HG03103 (cell line): Measurements from ENCODE around the gene PROSER3.
A peak's percentile ranks its signal among the peaks of the same experiment; 100 is the strongest.

Experiments
- ATAC-seq: cut with Tn5 transposase; IDR thresholded peaks from one replicate; pipeline ENCODE4 v1.9.1; 2021; ENCODE audit warnings: low read depth; ENCODE audit not compliant: unreplicated experiment

PROSER3 gene

DNA sequence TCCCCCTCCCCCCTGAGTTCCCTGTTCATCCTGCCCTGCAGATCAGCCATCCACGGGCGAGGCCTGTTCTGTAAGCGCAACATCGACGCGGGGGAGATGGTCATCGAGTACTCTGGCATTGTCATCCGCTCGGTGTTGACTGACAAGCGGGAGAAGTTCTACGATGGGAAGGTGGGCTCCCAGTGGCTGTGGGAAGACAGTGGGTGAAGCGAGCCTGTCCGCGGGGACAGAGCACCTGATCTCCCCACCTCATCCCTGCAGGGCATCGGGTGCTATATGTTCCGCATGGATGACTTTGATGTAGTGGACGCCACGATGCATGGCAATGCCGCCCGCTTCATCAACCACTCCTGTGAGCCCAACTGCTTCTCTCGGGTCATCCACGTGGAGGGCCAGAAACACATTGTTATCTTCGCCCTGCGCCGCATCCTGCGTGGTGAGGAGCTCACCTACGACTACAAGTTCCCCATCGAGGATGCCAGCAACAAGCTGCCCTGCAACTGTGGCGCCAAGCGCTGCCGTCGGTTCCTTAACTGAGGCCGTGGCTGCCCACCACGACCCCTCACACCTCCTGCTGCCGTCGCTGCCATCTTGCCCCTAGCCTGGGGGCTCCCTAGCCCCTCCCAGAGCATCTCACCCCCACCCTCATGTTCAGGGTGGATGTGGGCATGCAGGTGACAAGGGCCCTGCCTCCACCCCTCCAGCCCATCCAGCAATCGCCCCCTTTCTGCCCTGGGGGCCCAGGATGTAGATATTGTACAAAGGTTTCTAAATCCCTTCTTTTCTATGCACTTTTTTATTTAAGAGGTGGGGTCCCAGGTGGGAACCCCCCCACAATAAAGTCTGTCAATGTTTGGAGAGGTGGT lies 19.7 kb upstream of the PROSER3 start:
- ATAC-seq = no peak

DNA sequence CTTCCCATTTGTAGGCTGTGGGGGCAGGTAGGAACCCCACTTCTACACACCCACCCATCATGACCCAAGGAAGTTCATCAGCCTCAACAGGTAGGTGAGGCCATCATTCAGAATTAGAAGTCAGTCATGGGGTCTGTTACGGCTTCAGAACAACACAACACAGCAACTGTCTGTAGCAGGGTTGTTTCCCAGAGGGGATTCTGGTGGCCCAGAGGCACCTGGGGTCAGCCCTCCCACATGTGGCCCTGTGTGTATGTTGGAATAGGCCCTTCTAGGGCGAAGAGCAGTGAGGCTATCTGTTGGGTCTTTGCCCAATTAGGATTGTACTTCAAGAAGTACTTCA lies 19.1 kb upstream of the PROSER3 start:
- ATAC-seq = no peak

DNA sequence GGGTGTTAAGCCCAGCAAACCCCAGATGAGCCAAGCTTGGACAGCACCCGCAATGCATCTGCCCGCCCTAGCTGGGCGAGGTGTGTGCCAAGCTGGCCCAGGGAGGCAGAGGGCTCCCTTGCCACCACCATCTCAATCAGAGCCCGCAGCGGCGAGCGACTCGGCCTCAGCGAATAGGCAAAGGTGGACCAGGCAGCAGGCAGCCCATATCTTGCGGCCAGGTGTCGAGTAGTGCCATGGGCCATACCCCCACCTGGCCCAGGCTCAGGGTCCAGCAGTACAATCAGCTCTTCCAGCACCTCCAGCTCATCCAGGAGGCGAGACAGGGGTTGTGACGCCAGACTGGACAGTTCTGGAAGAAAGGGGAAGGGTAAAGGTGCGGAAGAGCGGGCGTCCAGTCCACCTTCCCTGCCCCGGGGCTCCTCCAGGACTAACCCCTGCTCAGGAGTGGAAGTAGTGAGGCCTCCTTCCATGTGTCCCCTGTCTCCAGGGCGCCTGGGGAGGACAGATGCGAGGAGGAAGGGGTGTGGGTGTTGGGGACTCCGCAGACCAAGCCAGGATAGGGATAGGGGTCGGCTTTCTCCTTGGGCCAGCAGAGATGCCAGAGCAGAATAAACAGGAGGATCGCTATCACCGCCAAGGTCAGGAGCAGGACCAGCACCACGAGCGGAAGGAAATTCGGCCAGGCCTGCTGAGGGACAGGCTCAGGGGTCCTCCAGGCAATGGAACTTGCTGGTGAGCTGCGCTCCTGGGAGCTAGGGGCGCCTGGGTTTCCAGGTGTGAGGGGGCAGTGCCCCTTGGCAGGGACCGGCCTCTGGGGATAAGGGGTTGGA lies 18.5 kb upstream of the PROSER3 start:
- no peak for ATAC-seq

DNA sequence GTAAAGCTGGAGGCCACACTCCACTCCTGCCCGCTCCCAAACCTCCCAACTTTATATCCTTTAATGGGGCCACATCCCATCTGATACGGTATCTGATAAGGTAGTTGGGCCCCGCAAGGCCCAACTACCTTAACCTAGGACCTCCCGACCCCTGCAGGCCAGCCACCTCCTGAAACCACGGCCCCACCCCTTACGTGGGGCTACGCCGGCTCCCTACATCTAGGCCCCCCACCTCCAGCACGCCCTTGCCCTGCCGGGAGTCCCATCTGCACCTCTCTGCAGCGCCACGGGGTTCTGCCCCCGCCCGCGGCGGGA lies 17.9 kb upstream of the PROSER3 start:
- ATAC-seq = peak; percentile 2

DNA sequence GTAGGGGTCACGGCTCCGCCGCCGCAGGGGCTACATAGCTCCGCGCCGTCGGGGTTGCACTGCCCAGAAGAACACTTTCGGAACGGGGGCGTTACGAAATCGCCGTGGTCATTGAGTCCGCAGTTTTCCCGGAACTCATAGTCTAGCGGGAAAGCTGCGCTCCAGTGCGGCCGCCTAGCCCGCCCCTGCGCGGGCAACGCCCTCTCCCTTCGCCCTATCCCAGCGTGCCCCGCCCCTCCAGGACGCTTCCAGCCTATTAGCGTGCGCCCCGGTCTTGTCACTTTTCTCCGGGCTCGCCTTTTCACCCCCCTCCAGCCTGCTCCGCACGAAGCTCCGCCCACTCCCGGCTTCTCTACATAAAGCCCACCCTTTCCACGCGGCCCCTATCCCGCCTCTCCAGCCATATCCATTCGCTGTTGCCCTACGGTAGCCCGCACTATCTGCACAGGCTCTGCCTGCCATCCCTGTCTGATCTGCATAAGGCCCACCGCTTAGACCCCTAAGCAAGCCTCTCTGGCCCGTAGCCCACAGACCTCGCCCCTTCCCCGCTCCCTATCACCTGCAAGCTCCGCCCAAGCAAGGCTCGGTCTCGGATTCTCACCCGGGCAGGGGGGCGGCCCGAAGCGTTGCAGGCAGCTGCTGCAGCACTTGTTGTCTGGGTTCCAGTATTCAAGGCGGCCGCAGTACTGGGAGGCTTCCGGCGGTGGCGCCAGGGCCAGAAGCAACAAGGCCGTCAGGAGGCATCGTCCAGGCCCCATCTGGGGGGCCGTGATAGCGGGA lies 17.4 kb upstream of the PROSER3 start:
- ATAC-seq = peak; percentile 44

DNA sequence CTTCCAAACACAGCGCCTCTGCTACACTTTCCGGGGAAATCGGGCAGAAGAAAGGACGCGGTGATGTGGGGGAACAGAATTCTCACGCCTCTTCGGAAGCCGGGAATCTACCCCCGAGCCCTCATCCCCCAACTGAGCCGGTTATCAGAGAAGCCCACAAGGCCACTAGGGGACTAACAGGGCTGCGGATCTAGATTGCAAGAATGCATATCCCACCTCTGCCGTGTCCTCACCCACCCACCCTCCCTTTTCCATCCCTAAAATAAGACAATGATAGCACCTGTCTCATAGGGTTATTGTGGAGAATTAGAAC lies 16.8 kb upstream of the PROSER3 start:
- no peak for ATAC-seq

DNA sequence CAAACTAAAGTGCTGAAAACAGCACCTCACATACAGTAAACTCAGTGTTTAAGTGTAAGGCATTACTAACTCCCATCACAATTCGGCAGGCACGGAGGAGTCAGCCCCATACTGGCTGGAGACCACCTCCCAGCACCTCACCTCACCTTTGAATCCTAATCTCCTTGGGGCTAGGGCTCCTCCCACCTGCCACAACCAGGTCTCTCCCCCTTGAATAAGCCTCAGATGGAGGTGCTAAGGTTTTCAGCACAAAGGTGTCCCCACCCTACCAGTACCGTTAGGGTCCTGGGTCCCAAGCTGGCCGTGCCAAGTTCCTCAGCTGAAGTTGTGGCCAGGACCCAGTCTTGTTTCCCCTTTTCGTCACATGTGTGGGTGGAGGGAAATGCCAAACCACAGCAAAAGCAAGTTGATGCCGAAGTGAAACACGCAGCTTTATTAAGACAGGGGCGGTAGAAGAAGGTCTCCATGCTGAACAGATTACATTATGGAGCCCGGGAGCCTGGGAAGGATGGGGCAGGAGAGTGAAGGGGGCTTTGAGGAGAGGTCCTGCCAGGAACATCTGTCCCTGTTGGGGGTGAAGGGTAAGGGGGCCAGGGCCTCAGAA lies 15.8 kb upstream of the PROSER3 start, which contains the start of gene IGFLR1:
Gene IGFLR1 (minus strand): TSS at position 332 of the 604 bp plus-strand sequence. CDS start 1,272 bp downstream, outside the sequence.
- ATAC-seq = no peak

DNA sequence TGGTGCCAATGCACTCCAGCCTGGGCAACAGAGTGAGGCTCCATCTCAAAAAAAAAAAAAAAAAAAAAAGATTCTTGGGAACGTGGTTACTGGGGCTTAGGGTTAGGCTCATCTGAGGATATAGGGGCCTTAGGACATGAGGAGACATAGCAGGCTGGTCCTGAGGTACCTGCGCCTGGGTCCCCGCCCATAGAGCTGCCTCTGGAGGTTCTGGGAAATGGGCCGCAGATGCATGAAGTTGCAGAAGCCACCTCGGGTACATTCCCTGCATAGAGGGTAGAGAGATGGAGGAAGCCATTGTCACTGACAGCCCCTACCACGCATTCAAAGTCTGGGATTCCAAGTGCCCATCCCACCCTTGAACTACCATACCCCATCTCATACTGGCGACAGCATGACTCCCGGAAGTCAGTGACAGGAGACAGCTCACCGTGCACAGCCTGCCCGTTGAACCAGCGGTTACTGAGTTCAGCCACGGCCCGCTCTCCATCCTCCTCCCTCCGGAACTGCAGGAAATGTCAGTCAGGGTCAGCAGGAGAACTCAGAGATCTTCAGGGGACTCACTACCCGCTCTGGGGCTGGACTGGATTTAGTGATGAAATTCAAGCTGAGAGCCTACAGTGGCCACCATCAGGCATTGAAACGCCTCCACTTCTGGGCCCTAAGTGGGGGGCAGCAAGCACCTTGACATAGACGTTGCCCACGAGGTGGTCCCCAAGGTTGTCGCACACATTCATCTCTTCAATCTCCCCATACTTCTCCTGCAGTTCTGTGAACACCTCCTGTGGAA lies 14.1 kb upstream of the PROSER3 start:
- no peak for ATAC-seq

DNA sequence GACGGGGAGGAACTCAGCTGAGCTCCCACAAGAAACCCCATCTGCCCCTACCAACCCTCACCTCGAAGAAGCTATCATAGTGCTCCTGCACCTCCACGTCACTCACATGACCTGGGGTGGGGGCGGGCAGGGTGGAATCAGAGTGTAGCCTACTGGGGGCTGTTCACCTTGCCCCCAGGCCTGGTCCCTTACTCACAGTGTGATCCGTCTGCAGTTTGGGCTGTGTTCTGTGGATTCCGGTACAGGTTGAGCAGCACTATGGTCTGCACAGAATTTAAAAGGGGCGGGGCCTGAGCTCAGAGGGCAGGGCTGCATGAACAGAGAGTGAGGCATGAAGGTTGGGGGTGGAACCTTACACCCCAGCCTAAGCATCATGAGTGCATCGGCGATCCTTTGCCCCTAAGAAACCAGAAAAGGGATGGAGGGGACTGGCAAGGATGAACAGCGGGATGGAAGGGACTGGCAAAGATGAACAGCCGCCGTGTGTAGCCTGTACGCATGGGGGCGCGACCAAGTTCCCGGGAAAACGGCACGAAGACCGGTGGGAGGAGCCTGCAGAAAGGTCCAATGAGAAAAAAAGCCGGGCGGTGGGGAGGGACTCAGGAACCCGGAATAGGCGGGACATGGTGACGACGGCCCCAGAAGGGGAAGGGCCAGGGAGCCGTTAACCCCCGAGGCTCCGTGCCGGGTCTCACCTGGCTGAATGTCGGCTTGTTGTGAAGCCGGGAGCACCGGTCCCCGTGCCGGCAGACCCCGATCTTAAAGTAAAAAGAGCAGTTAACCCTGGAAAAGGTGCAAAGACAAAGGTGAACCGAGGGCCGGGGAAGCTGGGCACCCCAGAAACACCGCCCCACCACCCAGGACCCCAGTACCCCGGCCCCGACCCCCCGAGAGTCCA lies 13.3 kb upstream of the PROSER3 start:
- ATAC-seq = no peak

DNA sequence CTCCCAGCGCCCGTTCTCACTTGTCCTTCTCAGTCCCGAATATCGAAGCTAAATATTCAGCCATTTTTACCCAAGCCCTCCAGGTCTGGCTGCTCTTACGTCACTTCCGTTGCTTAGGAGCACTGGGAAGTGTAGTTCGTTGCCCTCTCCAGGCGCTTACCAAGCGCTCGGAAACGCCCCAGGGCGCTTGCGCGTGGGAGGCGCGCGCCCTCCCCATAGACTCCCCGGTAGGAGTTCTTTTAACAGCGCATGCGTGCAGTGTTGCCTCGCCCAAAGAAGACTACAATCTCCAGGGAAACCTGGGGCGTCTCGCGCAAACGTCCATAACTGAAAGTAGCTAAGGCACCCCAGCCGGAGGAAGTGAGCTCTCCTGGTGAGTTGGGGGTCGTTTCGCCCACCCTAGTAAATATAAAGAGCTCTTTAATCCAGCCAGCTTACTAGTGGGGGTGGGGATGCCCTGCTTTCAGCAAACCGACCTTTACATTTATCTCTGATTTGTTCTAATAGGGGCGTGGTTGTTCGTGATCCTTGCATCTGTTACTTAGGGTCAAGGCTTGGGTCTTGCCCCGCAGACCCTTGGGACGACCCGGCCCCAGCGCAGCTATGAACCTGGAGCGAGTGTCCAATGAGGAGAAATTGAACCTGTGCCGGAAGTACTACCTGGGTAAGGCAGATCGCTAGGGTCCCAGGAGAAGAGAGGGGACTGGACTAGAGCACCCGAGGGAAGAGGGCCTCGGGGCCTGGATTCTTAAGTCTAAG lies 12.5 kb upstream of the PROSER3 start, which contains the start of the genes PSENEN and U2AF1L4:
Gene PSENEN (plus strand): TSS at position 324 of the 759 bp plus-strand sequence. CDS start 280 bp downstream, at position 604.
Gene U2AF1L4 (minus strand): TSS at position 91 of the 759 bp plus-strand sequence. CDS start 27 bp downstream, at position 64.
- ATAC-seq = peak; percentile 34

DNA sequence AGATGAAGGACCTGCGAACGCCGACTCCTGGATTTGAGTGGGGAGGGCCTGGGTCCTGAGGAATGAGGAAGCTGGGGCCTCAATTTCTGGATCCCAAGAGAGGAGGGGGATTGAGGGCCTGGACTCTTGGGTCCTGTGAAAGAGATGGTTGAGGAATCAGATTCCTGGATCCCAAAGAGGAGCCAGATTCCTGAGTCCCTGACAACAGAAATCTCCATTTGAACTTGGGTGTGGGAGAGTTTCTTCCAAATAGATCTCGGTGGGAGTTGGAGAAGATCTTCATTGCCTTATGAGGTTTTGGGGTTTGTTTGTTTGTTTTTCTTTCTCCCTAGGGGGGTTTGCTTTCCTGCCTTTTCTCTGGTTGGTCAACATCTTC lies 11.9 kb upstream of the PROSER3 start:
- ATAC-seq = no peak

DNA sequence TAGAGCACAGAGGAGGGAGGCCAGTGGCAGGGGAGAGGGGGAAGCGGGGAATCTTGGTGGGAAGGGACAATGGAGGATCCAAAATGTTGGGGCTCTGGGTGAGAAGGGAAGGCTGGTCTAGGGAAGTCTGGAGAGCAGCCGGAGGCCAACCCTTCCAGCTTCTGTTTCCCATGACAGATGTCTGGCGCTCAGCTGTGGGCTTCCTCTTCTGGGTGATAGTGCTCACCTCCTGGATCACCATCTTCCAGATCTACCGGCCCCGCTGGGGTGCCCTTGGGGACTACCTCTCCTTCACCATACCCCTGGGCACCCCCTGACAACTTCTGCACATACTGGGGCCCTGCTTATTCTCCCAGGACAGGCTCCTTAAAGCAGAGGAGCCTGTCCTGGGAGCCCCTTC lies 11.4 kb upstream of the PROSER3 start:
- no peak for ATAC-seq

DNA sequence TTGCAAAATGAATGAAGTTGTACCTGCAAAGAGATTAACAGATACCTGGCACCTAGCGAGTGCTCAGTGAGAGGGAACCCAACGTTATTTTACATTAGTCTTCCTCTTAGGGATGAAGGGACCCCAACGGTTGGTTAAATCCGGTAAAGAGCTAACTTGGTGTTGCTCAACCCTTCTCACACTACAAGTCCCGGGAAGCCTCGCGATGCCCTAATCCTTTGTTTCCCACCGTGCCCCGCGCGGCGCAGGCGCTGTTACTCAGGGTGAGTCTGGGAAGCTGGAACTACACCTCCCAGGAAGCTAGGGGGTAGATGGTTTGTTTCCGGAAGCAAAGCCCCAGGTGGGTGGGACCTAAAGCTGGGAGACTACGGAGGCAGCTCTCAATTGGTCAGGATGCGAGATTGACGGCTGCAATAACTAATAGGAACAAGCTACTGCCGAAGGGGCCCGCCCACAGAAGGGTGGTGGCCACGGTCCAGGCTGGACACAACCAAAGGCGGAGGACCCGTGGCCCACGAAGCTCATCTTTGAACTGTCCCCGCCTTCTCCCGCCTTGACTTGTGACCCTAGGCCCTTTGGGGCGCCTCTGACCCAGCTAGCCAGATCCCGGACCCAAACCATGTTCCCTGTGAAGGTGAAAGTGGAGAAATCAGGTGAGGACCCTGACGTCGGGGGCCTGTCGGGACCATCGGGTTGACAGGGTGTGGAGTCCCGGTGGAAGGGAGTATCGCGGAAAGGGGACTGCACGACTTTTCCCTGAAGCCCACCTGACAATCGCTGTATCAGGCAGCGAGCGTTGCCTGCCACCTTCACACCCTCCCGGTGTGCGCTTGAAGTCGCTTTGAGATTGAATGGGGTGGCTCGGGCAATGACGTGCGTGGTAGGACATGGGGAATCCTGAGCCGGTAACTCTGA lies 9.6 kb upstream of the PROSER3 start, which contains the start of gene LIN37:
Gene LIN37 (plus strand): TSS at position 471 of the 915 bp plus-strand sequence. CDS start 149 bp downstream, at position 620.
- peak; percentile 68 for ATAC-seq

DNA sequence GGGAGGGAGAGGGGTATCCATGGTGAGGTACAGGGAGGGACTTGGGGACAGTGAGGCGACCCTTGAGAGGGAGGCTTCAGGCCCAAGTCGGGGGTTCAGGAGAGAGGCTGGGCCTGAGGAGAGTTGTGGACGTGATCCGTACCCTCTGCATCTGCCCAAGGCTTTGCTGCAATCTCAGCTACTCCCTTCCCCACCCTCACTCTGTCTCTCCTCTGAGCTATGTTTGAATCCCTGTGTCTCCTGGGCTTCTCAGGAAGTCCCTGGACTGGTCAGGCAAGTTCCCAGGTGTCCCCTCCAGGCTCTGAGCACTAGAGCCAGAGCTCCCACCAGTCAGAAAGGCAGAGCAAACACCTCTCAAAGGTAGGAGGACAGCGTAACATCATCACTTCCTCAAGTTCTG lies 7.8 kb upstream of the PROSER3 start:
- no peak for ATAC-seq

DNA sequence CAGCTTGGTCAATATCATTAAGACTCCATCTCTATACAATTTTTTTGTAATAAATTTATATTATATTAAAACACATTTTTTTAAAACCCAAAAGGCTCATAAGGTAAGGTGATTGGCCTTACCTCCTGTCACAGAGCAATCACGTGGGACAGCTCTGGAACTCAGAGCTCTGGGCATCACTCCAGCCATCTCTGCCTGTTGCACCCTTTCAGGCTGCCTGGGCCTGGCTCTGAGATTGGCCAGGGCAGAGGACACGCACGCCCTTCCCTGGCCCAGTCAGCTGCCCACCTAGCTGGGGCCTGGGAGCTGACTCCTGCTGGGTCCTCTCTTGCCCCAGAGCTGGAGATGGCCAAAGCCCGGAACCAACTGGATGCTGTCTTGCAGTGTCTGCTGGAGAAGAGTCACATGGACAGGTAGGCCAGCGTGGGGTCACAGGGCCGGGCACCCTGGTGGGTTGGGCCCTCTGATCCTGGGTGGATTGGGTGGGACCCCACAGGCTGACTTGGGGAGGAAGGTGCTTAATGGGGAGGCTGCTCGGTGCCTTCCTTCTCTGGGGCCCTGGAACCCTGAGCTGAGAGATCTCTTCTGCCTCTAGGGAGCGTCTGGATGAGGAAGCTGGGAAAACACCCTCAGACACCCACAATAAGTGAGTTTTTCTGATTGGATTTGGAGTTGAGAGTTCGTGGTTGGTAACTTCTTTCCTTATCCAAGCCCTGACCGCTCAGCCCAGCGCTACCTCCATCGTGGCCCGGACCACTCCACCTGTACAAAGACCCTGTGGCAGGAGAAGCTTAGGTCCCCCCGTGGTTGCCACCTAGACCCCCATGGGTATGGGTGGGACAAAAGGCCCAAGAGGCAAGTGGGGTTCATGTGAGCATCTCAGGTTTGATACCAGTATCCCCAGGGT lies 5.9 kb upstream of the PROSER3 start:
- ATAC-seq = no peak
